Spleen (tissue), 11 donors: Measurements from ENCODE around the gene SUSD6. TPM values are rescaled to one million over a fixed set of nuclear protein-coding genes. Genes with fewer than 3 reads are reported as not detected.

Source experiments
- DNase-seq: peaks from one replicate; pipeline ENCODE4 v3.0.0-alpha.2; 2020
- H3K27ac ChIP-seq, 8 donors: fragments of 200-600 bp; sonication (generic) in 7 of 8; 1 replicate in 4 of 8; 2 replicates in 4 of 8; pipeline versions ENCODE4 v1.5.0 to v1.8.0; 2016 to 2021; ENCODE audit warnings: inconsistent platforms in 4 of 8, mild to moderate bottlenecking in 4 of 8, moderate library complexity in 1 of 8
- H3K27me3 ChIP-seq, 7 donors: fragments of 200-600 bp; sonication (generic) in 6 of 7; replicated peaks in 1 of 7; 1 replicate in 4 of 7; 2 replicates in 3 of 7; pipeline versions ENCODE4 v1.5.0 to v1.8.0; 2016 to 2021; ENCODE audit warnings: inconsistent platforms in 3 of 7, mild to moderate bottlenecking in 1 of 7
- H3K36me3 ChIP-seq, 6 donors: fragments of 200-600 bp; sonication (generic) in 5 of 6; 1 replicate in 4 of 6; 2 replicates in 2 of 6; pipeline versions ENCODE4 v1.5.0 to v1.8.0; 2016 to 2021; ENCODE audit warnings: inconsistent platforms in 2 of 6
- H3K4me1 ChIP-seq, 6 donors: fragments of 200-600 bp; sonication (generic) in 5 of 6; 1 replicate in 3 of 6; 2 replicates in 3 of 6; pipeline versions ENCODE4 v1.5.0 to v1.8.0; 2016 to 2021; ENCODE audit warnings: inconsistent platforms in 3 of 6
- H3K4me3 ChIP-seq, 8 donors: fragments of 200-600 bp; sonication (generic) in 7 of 8; 1 replicate in 4 of 8; 2 replicates in 4 of 8; pipeline versions ENCODE4 v1.5.0 to v1.8.0; 2016 to 2021; ENCODE audit warnings: inconsistent platforms in 4 of 8, mild to moderate bottlenecking in 4 of 8, moderate library complexity in 2 of 8
- H3K9me3 ChIP-seq, 8 donors: fragments of 200-600 bp; sonication (generic) in 7 of 8; 1 replicate in 4 of 8; 2 replicates in 4 of 8; pipeline versions ENCODE4 v1.5.0 to v1.8.0; 2016 to 2021; ENCODE audit warnings: inconsistent platforms in 4 of 8
- POLR2A ChIP-seq, 3 donors: fragments of 450-650 bp; IDR thresholded peaks; one replicate each; pipeline ENCODE4 v1.5.1; 2017; ENCODE audit warnings: antibody characterized with exemption in 3 of 3, mild to moderate bottlenecking in 1 of 3
- POLR2AphosphoS5 ChIP-seq, 3 donors: sonication (generic); formaldehyde crosslinking; IDR thresholded peaks; one replicate each; pipeline ENCODE4 v1.5.1; 2017; ENCODE audit warnings: antibody characterized with exemption in 3 of 3
- WGBS, 5 donors: extraction: QIAGEN DNeasy Blood & Tissue Kit in 3 of 5; methylation state at CpG; one replicate each; pipeline versions ENCODE4 v1.1.5 to v1.1.7; 2013 to 2018; 5-methylcytosine and 5-hydroxymethylcytosine counted together
- intact Hi-C: fragments of 100-400 bp; cut with DNase I; formaldehyde crosslinking; loops from one replicate; pipeline ENCODE4 v1.15.0; 2023; ENCODE audit warnings: low total_unique reads
- polyA plus RNA-seq, 3 donors: library from polyadenylated mRNA; stranded (reverse); fragments of 200-250 nt; gene quantifications; one replicate each; pipeline ENCODE4 v1.2.1, GENCODE V29; 2013
- total RNA-seq, 7 donors: library from RNA; depleted of rRNA in 3 of 7; stranded (reverse); fragments of >200 nt in 3 of 7; fragmentation: NEBNext Ultra II Directional in 4 of 7; extraction: Animal tissue kit (Norgen Biotek cat#: 25700) in 4 of 7; gene quantifications; one replicate each; pipeline versions ENCODE4 v1.1.0 to v1.2.1, GENCODE V29; 2016 to 2021
- TF ChIP-seq, protein P1 (sequence below), 11 experiments: fragments of 200-600 bp in 7 of 11; fragments of 450-650 bp in 4 of 11; sonication (generic) in 4 of 11; IDR thresholded peaks in 8 of 11; conservative IDR thresholded peaks in 3 of 11; 1 replicate in 7 of 11; 2 replicates in 4 of 11; pipeline versions ENCODE4 v1.4.0 to v1.8.0; 2016 to 2021; ENCODE audit warnings: antibody characterized with exemption in 11 of 11, inconsistent platforms in 4 of 11, mild to moderate bottlenecking in 1 of 11
- donor health status: healthy with polysubstance abuse.
- donor health status: DM: no; HTN: no; CAD: no; lungs with moderate emphysema.
- donor health status: DM: no; HTN: no; CAD: no.
- donor health status: Bipolar disorder and iron deficiency.
- donor health status: healthy.
- donor health status: DM: no; HTN: no; CAD: no.
- donor health status: DM: yes; HTN: yes; CAD: no.

SUSD6 gene
- total and polyA plus RNA-seq, 10 donors, result 10.7 to 120 (median 86.4) TPM

DNA sequence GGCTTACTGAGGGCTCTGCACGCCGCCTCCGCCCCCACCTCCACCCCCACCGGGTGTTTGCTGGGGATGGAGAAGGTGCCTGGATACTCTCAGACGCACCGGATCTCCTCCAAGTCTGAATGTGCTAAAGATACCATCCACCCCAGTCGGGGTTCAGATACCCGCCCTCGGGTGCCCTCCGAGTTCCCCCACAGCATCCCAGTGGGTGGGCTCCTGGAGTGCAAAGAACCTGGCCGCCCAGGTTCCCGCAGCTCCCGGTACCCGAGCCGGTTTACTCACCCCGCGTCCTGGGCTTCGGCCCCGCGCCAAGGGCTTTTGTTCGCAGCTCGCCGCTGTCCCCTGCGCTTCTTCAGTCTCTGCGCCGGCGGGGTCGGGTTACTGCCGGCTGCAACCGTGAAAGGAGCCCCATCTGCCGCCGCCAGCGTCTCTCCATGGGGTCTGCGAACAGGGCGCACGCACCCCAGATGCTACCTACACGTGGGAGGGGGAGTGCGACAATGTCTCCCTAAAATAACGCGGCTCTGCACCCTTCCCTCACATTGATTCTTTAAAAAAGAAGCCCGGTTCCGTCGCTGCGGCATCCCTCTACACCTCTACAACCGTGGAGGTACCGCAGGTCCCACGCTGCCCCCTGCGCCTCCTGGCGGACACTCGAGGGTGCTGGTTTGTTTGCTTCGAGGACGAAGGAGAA, 37.0 kb upstream of the SUSD6 start, which contains the start of gene CCDC177:
Gene CCDC177 (minus strand): TSS at position 609 of the 691 bp plus-strand sequence. CDS start 1,249 bp downstream, outside the sequence.
- Histone ChIP-seq H3K4me3 (peak within 1 kb of the TSS; percentile 1 to 69 (median 32)), H3K27me3 (peaks cover 5 to 92% (median 66%) of the 10 kb centered on the region in 7 donors), H3K4me1 (peaks cover 13 to 42% (median 37%) of the 10 kb centered on the region in 6 donors), H3K27ac (no peak within 1 kb of the TSS), H3K9me3 (no peaks in the 10 kb centered on the region), H3K36me3 (no peaks in the 10 kb centered on the region)
- intact Hi-C loops, result loop anchor here (10.0 kb wide), 1 partner anchor 330 kb away; no protein-coding TSS in a partner anchor
- TF ChIP-seq POLR2A (IDR thresholded peaks at IDR 0.05), result no peak
- TF ChIP-seq, protein P1, sequence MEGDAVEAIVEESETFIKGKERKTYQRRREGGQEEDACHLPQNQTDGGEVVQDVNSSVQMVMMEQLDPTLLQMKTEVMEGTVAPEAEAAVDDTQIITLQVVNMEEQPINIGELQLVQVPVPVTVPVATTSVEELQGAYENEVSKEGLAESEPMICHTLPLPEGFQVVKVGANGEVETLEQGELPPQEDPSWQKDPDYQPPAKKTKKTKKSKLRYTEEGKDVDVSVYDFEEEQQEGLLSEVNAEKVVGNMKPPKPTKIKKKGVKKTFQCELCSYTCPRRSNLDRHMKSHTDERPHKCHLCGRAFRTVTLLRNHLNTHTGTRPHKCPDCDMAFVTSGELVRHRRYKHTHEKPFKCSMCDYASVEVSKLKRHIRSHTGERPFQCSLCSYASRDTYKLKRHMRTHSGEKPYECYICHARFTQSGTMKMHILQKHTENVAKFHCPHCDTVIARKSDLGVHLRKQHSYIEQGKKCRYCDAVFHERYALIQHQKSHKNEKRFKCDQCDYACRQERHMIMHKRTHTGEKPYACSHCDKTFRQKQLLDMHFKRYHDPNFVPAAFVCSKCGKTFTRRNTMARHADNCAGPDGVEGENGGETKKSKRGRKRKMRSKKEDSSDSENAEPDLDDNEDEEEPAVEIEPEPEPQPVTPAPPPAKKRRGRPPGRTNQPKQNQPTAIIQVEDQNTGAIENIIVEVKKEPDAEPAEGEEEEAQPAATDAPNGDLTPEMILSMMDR (IDR thresholded peaks at IDR 0.05 in 8 of 11, conservative IDR thresholded peaks at IDR 0.05 in 3 of 11), result peak; percentile 33 to 83 (median 64)
- DNase-seq, result peak; percentile 89
- WGBS, 5 donors, result 1 to 3% (median 2%) methylated on average over 24 to 52 of the region's 52 CpGs

- Histone ChIP-seq H3K27ac (no peak overlapping the region), H3K27me3 (peaks cover 5 to 87% (median 65%) of the 10 kb centered on the region in 7 donors), H3K9me3 (no peaks in the 10 kb centered on the region), H3K36me3 (no peaks in the 10 kb centered on the region), H3K4me1 (peaks cover 13 to 42% (median 37%) of the 10 kb centered on the region in 6 donors), H3K4me3 (peak overlapping the region in 4 of 8 donors; percentile 30 to 69 (median 36))
- 46 to 51% (median 50%) methylated on average over 5 of the region's 5 CpGs for WGBS, 5 donors
- intact Hi-C loops, result loop anchor here (10.0 kb wide), 1 partner anchor 330 kb away; no protein-coding TSS in a partner anchor
- TF ChIP-seq POLR2A (IDR thresholded peaks at IDR 0.05), result no peak
- TF ChIP-seq, protein P1 (IDR thresholded peaks at IDR 0.05 in 8 of 11, conservative IDR thresholded peaks at IDR 0.05 in 3 of 11), result peak in 4 of 11 experiments; percentile 5 to 47 (median 16)
- no peak for DNase-seq
Observed at GRCh38 chr14:69574954-69575295, 36.5 kb upstream of the SUSD6 start.

- peaks cover 0 to 10% (median 7%) of the 10 kb centered on the region in 6 donors for H3K4me1 ChIP-seq
- no peaks in the 10 kb centered on the region for H3K9me3 ChIP-seq
- TF ChIP-seq, protein P1 (IDR thresholded peaks at IDR 0.05 in 8 of 11, conservative IDR thresholded peaks at IDR 0.05 in 3 of 11), result no peak
- TF ChIP-seq POLR2A (IDR thresholded peaks at IDR 0.05) (no peak), POLR2AphosphoS5 (IDR thresholded peaks at IDR 0.05) (no peak)
- no peak for DNase-seq
- intact Hi-C loops, result loop anchor here (10.0 kb wide), 1 partner anchor 335 kb away; no protein-coding TSS in a partner anchor
- H3K4me3 ChIP-seq, result no peak overlapping the region
- 78 to 90% (median 85%) methylated on average over 2 of the region's 2 CpGs for WGBS, 5 donors
- H3K27me3 ChIP-seq, result peaks cover 0 to 42% (median 19%) of the 10 kb centered on the region in 7 donors
- H3K27ac ChIP-seq, result no peak overlapping the region
- no peaks in the 10 kb centered on the region for H3K36me3 ChIP-seq
Observed at GRCh38 chr14:69579476-69579875, 31.9 kb upstream of the SUSD6 start.

DNA sequence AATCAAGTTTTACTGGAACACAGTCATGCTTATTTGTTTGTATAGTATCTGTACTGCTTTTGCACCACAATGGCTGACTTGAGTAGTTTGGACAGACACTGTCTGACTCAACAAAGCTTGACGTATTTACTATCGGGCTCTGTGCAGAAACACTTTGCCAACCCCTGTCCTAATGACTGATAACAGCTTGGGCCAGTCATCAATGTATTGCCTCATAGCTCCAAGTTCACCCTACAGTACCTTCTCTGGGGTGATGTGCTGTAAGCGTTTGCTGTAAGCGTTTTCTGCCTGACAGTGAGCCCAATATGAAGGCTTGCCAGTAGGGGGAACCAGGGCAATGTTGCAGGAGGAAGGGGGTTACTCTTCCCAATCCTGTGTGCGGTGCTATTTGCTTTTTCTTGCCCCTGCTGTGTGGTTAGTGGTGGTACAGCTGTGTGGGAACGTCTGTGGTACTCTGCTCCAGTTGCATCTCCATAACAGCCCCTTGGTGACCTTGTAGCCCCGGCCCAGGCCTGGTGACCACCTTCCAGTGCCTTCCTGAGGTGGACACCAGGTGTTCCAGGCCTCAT, 31.3 kb upstream of the SUSD6 start:
- no peak for DNase-seq
- WGBS, 5 donors, result 40 to 58% (median 47%) methylated on average over 7 of the region's 7 CpGs
- H3K27ac ChIP-seq, result no peak overlapping the region
- H3K36me3 ChIP-seq, result no peaks in the 10 kb centered on the region
- intact Hi-C loops, result no loop called here
- H3K9me3 ChIP-seq, result no peaks in the 10 kb centered on the region
- H3K27me3 ChIP-seq, result peaks cover 0 to 35% (median 15%) of the 10 kb centered on the region in 7 donors
- no peak overlapping the region for H3K4me3 ChIP-seq
- TF ChIP-seq POLR2A (IDR thresholded peaks at IDR 0.05) (no peak), POLR2AphosphoS5 (IDR thresholded peaks at IDR 0.05) (no peak)
- TF ChIP-seq, protein P1 (IDR thresholded peaks at IDR 0.05 in 8 of 11, conservative IDR thresholded peaks at IDR 0.05 in 3 of 11), result peak in 4 of 11 experiments; percentile 14 to 35 (median 18)
- H3K4me1 ChIP-seq, result peaks cover 0 to 8% (median 1%) of the 10 kb centered on the region in 6 donors
